ENCODE data around the gene DCAF11. TPM values are rescaled to one million over a fixed set of nuclear protein-coding genes. Genes with fewer than 3 reads are reported as not detected.

Gene DCAF11
- total and polyA plus RNA-seq, 2 donors (not counting 1 experiment from before 2014, with no cell fraction given): 64.5 to 96.3 TPM

DNA sequence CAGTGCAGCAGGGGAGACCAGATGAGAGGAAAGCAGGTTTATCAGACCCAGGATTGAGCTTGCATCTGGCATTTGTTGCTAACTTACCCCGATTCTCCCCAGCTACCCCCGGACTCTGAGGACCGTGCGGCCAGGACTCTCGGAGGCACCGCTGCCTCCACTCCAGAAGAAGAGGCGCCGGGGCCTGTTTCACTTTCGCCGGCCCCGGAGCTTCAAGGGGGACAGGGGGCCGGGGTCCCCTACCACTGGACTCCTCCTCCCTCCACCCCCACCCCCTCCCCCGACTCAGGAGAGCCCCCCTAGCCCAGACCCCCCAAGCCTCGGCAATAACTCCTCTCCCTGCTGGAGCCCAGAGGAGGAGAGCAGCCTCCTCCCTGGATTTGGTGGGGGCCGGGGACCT, 49.7 kb upstream of the DCAF11 start:
- 92% methylated on average over 12 of the region's 15 CpGs for WGBS (ENCODE audit: insufficient coverage)
- Histone ChIP-seq H4K20me1 (ENCODE audit: control insufficient read depth, insufficient read depth, low read length, poor library complexity, severe bottlenecking) (no peaks in the 10 kb centered on the region), H3K4me1 (ENCODE audit: control insufficient read depth in 2 of 2, insufficient read depth in 2 of 2, low read length in 2 of 2) (no peaks in the 10 kb centered on the region), H3K27ac (ENCODE audit: low read length in 2 of 2) (no peak overlapping the region), H3K9me3 (ENCODE audit: control extremely low read depth in 1 of 3, control insufficient read depth in 2 of 3, insufficient read depth in 1 of 3, low read length in 2 of 3) (no peaks in the 10 kb centered on the region), H3K4me3 (ENCODE audit: control extremely low read depth in 1 of 5, extremely low read depth in 1 of 5, insufficient read depth in 1 of 5, low read depth in 2 of 5, low read length in 4 of 5) (no peak overlapping the region), H2AFZ (ENCODE audit: insufficient read depth, low read depth, low read length, poor library complexity, severe bottlenecking) (no peak overlapping the region), H3K79me2 (ENCODE audit: control insufficient read depth, insufficient read depth, low read length) (no peaks in the 10 kb centered on the region), H3K36me3 (replicated peaks in 1 of 2; ENCODE audit: control extremely low read depth in 1 of 2, control insufficient read depth in 1 of 2, extremely low read depth in 1 of 2, insufficient read depth in 2 of 2, low read length in 1 of 2) (no peaks in the 10 kb centered on the region), H3K27me3 (replicated peaks in 1 of 4; ENCODE audit: control extremely low read depth in 1 of 4, control insufficient read depth in 3 of 4, insufficient read depth in 4 of 4, low read length in 3 of 4) (no peaks in the 10 kb centered on the region), H3K9ac (ENCODE audit: low read length) (no peak overlapping the region), H3K4me2 (replicated peaks; ENCODE audit: low read depth, low read length, poor library complexity, severe bottlenecking) (no peak overlapping the region)
- Mint-ChIP-seq H3K27ac (no peak overlapping the region), H3K27me3 (no peaks in the 10 kb centered on the region), H3K9me3 (ENCODE audit: insufficient read depth) (no peaks in the 10 kb centered on the region), H3K4me3 (no peak overlapping the region), H3K4me1 (no peaks in the 10 kb centered on the region)
- ChIA-PET POLR2A (no interaction called here), CTCF (interaction anchor here (3.6 kb wide), 1 partner anchor 44 kb away, joined by 10 read pairs; no protein-coding TSS in a partner anchor)
- no peak for DNase-seq
- no peak for ATAC-seq (ENCODE audit: low read depth)
- TF ChIP-seq, protein P1, sequence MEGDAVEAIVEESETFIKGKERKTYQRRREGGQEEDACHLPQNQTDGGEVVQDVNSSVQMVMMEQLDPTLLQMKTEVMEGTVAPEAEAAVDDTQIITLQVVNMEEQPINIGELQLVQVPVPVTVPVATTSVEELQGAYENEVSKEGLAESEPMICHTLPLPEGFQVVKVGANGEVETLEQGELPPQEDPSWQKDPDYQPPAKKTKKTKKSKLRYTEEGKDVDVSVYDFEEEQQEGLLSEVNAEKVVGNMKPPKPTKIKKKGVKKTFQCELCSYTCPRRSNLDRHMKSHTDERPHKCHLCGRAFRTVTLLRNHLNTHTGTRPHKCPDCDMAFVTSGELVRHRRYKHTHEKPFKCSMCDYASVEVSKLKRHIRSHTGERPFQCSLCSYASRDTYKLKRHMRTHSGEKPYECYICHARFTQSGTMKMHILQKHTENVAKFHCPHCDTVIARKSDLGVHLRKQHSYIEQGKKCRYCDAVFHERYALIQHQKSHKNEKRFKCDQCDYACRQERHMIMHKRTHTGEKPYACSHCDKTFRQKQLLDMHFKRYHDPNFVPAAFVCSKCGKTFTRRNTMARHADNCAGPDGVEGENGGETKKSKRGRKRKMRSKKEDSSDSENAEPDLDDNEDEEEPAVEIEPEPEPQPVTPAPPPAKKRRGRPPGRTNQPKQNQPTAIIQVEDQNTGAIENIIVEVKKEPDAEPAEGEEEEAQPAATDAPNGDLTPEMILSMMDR (IDR thresholded peaks at IDR 0.05): no peak
- no peak for TF ChIP-seq EZH2 (IDR thresholded peaks at IDR 0.05; ENCODE audit: borderline replicate concordance, insufficient read depth, low read depth, low read length, poor library complexity, severe bottlenecking)
- intact Hi-C loops (cut with micrococcal nuclease): no loop called here

DNA sequence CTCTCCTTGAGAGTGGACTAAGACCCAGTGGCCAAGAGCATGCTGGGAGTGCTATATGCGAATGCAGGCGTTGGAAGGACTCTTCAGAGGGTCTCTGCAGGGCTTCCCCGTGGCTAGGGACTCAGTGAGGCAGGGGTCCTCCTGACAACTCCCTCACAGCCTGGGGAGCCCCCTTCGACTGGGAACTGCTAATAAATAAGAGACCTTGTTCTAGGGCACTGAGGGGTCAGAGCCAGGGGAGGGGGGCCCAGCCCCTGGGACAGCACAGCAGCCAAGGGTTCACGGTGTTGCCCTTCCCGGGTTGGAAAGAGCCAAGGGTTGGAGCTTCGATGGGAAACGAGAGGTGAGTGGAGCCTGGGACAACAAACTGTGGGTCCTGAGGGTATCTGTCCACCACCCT, 49.2 kb upstream of the DCAF11 start:
- H3K27ac Mint-ChIP-seq: no peak overlapping the region
- no peak overlapping the region for H3K4me3 ChIP-seq (ENCODE audit: control extremely low read depth in 1 of 5, extremely low read depth in 1 of 5, insufficient read depth in 1 of 5, low read depth in 2 of 5, low read length in 4 of 5)
- H3K27me3 ChIP-seq (replicated peaks in 1 of 4; ENCODE audit: control extremely low read depth in 1 of 4, control insufficient read depth in 3 of 4, insufficient read depth in 4 of 4, low read length in 3 of 4): no peaks in the 10 kb centered on the region
- no peak overlapping the region for H2AFZ ChIP-seq (ENCODE audit: insufficient read depth, low read depth, low read length, poor library complexity, severe bottlenecking)
- no peaks in the 10 kb centered on the region for H3K4me1 ChIP-seq (ENCODE audit: control insufficient read depth in 2 of 2, insufficient read depth in 2 of 2, low read length in 2 of 2)
- TF ChIP-seq, protein P1 (IDR thresholded peaks at IDR 0.05): no peak
- no peak for TF ChIP-seq EZH2 (IDR thresholded peaks at IDR 0.05; ENCODE audit: borderline replicate concordance, insufficient read depth, low read depth, low read length, poor library complexity, severe bottlenecking)
- H4K20me1 ChIP-seq (ENCODE audit: control insufficient read depth, insufficient read depth, low read length, poor library complexity, severe bottlenecking): no peaks in the 10 kb centered on the region
- H3K27ac ChIP-seq (ENCODE audit: low read length in 2 of 2): no peak overlapping the region
- no peaks in the 10 kb centered on the region for H3K9me3 ChIP-seq (ENCODE audit: control extremely low read depth in 1 of 3, control insufficient read depth in 2 of 3, insufficient read depth in 1 of 3, low read length in 2 of 3)
- ChIA-PET CTCF (interaction anchor here (1.6 to 3.6 kb wide), 2 partner anchors 25 to 43 kb away, joined by 6 to 10 read pairs; no protein-coding TSS in a partner anchor), POLR2A (no interaction called here)
- ATAC-seq (ENCODE audit: low read depth) (no peak), DNase-seq (no peak)
- H3K4me2 ChIP-seq (replicated peaks; ENCODE audit: low read depth, low read length, poor library complexity, severe bottlenecking): no peak overlapping the region
- H3K36me3 ChIP-seq (replicated peaks in 1 of 2; ENCODE audit: control extremely low read depth in 1 of 2, control insufficient read depth in 1 of 2, extremely low read depth in 1 of 2, insufficient read depth in 2 of 2, low read length in 1 of 2): no peaks in the 10 kb centered on the region
- no peak overlapping the region for H3K4me3 Mint-ChIP-seq
- 81% methylated on average over 6 of the region's 8 CpGs for WGBS (ENCODE audit: insufficient coverage)
- H3K4me1 Mint-ChIP-seq: no peaks in the 10 kb centered on the region
- H3K9ac ChIP-seq (ENCODE audit: low read length): no peak overlapping the region
- H3K27me3 Mint-ChIP-seq: no peaks in the 10 kb centered on the region
- H3K79me2 ChIP-seq (ENCODE audit: control insufficient read depth, insufficient read depth, low read length): no peaks in the 10 kb centered on the region
- intact Hi-C loops (cut with micrococcal nuclease): no loop called here
- H3K9me3 Mint-ChIP-seq (ENCODE audit: insufficient read depth): no peaks in the 10 kb centered on the region
